PC-9 (cell line): ENCODE results near the gene OSBPL6. TPM values are rescaled to one million over a fixed set of nuclear protein-coding genes. Genes with fewer than 3 reads are reported as not detected.

Source experiments
- BruUV-seq: library from RNA; stranded (reverse); fragments of 400-500 nt; replicated peaks from 2 replicates; lab custom pipeline; 2021; lab: Mats Ljungman, UMichigan
- CTCF ChIA-PET: fragments of 300-600 bp; sonication (Branson Sonifier 250); formaldehyde crosslinking; loops from one replicate; lab custom pipeline; 2022; ENCODE audit warnings: antibody characterized with exemption; lab: Charles Lee
- POLR2A ChIA-PET: fragments of 300-600 bp; sonication (Branson Sonifier 250); formaldehyde crosslinking; loops from one replicate; lab custom pipeline; 2022; ENCODE audit warnings: antibody characterized with exemption; ENCODE audit not compliant: unreplicated experiment; lab: Charles Lee
- DNase-seq, 2 experiments: peaks; one replicate each; pipeline versions ENCODE4 v3.0.0 to v3.0.0-alpha.2; 2015 to 2022; ENCODE audit warnings: mixed read lengths in 1 of 2
- H2AFZ ChIP-seq: fragments of 200-600 bp; sonication (generic); 2 replicates; pipeline ENCODE4 v1.8.1; 2017; ENCODE audit warnings: antibody characterized with exemption
- H3F3A ChIP-seq: fragments of 200-600 bp; sonication (generic); 2 replicates; pipeline ENCODE4 v1.8.1; 2017; ENCODE audit warnings: antibody characterized with exemption, mild to moderate bottlenecking, low read depth; ENCODE audit not compliant: insufficient read depth
- H3K27ac ChIP-seq: fragments of 200-600 bp; sonication (generic); 2 replicates; pipeline ENCODE4 v1.6.1; 2016; ENCODE audit warnings: mixed run types
- H3K27me3 ChIP-seq: fragments of 200-600 bp; sonication (generic); 2 replicates; pipeline ENCODE4 v1.6.1; 2016; ENCODE audit warnings: low read depth, mixed run types; ENCODE audit not compliant: insufficient read depth
- H3K36me3 ChIP-seq: fragments of 200-600 bp; sonication (generic); 2 replicates; pipeline ENCODE4 v1.6.1; 2016; ENCODE audit warnings: low read depth, mixed run types
- H3K4me1 ChIP-seq: fragments of 200-600 bp; sonication (generic); replicated peaks from 2 replicates; pipeline ENCODE4 v1.6.1; 2016; ENCODE audit warnings: mixed run types; ENCODE audit not compliant: insufficient read depth
- H3K4me2 ChIP-seq: fragments of 200-600 bp; sonication (generic); 2 replicates; pipeline ENCODE4 v1.6.1; 2017; ENCODE audit warnings: mixed run types
- H3K4me3 ChIP-seq: fragments of 200-600 bp; sonication (generic); 2 replicates; pipeline ENCODE4 v1.6.1; 2016; ENCODE audit warnings: mixed run types
- H3K79me2 ChIP-seq: fragments of 200-600 bp; sonication (generic); 2 replicates; pipeline ENCODE4 v1.6.1; 2017; ENCODE audit warnings: low read depth, mixed run types
- H3K9me2 ChIP-seq: fragments of 200-600 bp; sonication (generic); 2 replicates; pipeline ENCODE4 v1.8.1; 2017; ENCODE audit warnings: mild to moderate bottlenecking; ENCODE audit not compliant: insufficient read depth
- H3K9me3 ChIP-seq: fragments of 200-600 bp; sonication (generic); 2 replicates; pipeline ENCODE4 v1.8.1; 2016; ENCODE audit warnings: low read depth; ENCODE audit not compliant: insufficient read depth
- H4K20me1 ChIP-seq: fragments of 200-600 bp; sonication (generic); 2 replicates; pipeline ENCODE4 v1.8.1; 2017; ENCODE audit not compliant: insufficient read depth
- EZH2 ChIP-seq: fragments of 200-600 bp; sonication (generic); IDR thresholded peaks from 2 replicates; pipeline ENCODE4 v1.8.0; 2017; ENCODE audit warnings: antibody characterized with exemption, low read depth
- intact Hi-C: fragments of 100-400 bp; cut with micrococcal nuclease; formaldehyde crosslinking; loops from one replicate; pipeline ENCODE4 v1.10.0; 2022; ENCODE audit not compliant: unreplicated experiment
- total RNA-seq: library from RNA; stranded (reverse); gene quantifications from 2 replicates; pipeline ENCODE4 v1.2.3, GENCODE V29; 2021
- TF ChIP-seq, protein P1 (sequence below): fragments of 200-600 bp; sonication (generic); conservative IDR thresholded peaks from 2 replicates; pipeline ENCODE4 v1.6.1; 2017; ENCODE audit warnings: mixed run types, antibody characterized with exemption, mild to moderate bottlenecking, moderate library complexity

OSBPL6 gene
- total RNA-seq, 1 experiment from 2014 or later = 2.6 TPM

- CTCF ChIA-PET = interaction anchor here (0.6 kb wide), 1 partner anchor 153 kb away, joined by 5 read pairs; no protein-coding TSS in a partner anchor
- Histone ChIP-seq H2AFZ (no peak overlapping the region), H3K4me2 (no peak overlapping the region), H3K4me1 (peaks cover 25% of the 10 kb centered on the region; the same call in 1 of the 2 replicates), H4K20me1 (no peaks in the 10 kb centered on the region), H3K79me2 (no peaks in the 10 kb centered on the region), H3F3A (no peaks in the 10 kb centered on the region), H3K27me3 (no peaks in the 10 kb centered on the region), H3K9me3 (no peaks in the 10 kb centered on the region), H3K9me2 (no peaks in the 10 kb centered on the region), H3K36me3 (no peaks in the 10 kb centered on the region), H3K4me3 (no peak overlapping the region), H3K27ac (no peak overlapping the region)
- POLR2A ChIA-PET = interaction anchor here (0.6 to 0.8 kb wide), 2 partner anchors 10 to 755 kb away, joined by 3 to 12 read pairs; no protein-coding TSS in a partner anchor
- DNase-seq = no peak
- intact Hi-C loops = loop anchor here (5.0 to 10.0 kb wide), 2 partner anchors 184 to 228 kb away; partner anchors contain the start of gene RBM45
- no TSS peak for BruUV-seq
- TF ChIP-seq, protein P1, sequence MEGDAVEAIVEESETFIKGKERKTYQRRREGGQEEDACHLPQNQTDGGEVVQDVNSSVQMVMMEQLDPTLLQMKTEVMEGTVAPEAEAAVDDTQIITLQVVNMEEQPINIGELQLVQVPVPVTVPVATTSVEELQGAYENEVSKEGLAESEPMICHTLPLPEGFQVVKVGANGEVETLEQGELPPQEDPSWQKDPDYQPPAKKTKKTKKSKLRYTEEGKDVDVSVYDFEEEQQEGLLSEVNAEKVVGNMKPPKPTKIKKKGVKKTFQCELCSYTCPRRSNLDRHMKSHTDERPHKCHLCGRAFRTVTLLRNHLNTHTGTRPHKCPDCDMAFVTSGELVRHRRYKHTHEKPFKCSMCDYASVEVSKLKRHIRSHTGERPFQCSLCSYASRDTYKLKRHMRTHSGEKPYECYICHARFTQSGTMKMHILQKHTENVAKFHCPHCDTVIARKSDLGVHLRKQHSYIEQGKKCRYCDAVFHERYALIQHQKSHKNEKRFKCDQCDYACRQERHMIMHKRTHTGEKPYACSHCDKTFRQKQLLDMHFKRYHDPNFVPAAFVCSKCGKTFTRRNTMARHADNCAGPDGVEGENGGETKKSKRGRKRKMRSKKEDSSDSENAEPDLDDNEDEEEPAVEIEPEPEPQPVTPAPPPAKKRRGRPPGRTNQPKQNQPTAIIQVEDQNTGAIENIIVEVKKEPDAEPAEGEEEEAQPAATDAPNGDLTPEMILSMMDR = no peak
- TF ChIP-seq EZH2 = no peak
Measured at GRCh38 chr2:178296394-178297090, 102.2 kb downstream of the OSBPL6 start.

DNA sequence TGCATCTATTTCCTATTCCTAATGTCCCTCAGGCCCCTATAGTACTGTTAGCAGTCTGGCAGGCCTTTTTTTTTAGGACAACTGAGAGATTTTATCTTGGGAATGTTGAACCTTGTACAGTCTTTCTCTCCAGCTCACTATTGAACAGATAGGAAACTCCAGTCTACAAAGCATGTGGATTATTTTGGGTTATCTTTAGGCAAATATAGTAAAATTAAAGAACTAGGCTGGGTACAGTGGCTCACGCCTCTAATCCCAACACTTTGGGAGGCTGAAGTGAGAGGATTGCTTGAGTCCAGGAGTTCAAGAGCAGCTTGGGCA is 102.7 kb downstream of the OSBPL6 start:
- CTCF ChIA-PET = no interaction called here
- DNase-seq = no peak
- Histone ChIP-seq H3K4me3 (no peak overlapping the region), H3K9me3 (no peaks in the 10 kb centered on the region), H4K20me1 (no peaks in the 10 kb centered on the region), H3F3A (no peaks in the 10 kb centered on the region), H3K79me2 (no peaks in the 10 kb centered on the region), H3K4me1 (peaks cover 25% of the 10 kb centered on the region; the same call in 1 of the 2 replicates), H3K4me2 (no peak overlapping the region), H2AFZ (no peak overlapping the region), H3K27me3 (no peaks in the 10 kb centered on the region), H3K27ac (no peak overlapping the region), H3K36me3 (no peaks in the 10 kb centered on the region), H3K9me2 (no peaks in the 10 kb centered on the region)
- no peak for TF ChIP-seq EZH2
- TF ChIP-seq, protein P1 = no peak
- BruUV-seq = no TSS peak
- intact Hi-C loops = loop anchor here (5.0 to 10.0 kb wide), 2 partner anchors 185 to 228 kb away; partner anchors contain the start of gene RBM45
- POLR2A ChIA-PET = interaction anchor here (0.6 to 0.8 kb wide), 2 partner anchors 11 to 756 kb away, joined by 3 to 12 read pairs; no protein-coding TSS in a partner anchor

DNA sequence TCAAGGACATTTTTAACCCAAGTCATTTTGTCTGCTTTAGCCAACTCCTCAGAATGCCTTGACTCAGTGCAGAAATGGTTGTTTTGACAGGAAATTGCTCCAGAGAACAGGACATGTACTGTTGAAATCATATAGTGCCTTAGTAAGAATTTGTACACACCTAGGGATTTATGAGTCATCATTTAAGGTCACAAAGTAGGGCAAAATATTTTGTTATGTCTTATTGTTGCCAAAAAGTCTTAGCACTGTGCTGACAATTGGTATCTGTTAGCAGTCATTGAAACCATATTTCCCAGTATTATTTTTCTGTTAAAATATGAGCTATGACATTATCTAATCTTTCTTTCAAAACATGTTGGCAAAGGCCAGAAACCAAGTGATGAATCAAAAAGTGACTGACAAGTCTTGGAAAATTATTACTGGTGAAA is 104.5 kb downstream of the OSBPL6 start:
- Histone ChIP-seq H3F3A (no peaks in the 10 kb centered on the region), H3K9me3 (no peaks in the 10 kb centered on the region), H3K27ac (peak overlapping the region; percentile 28), H3K9me2 (no peaks in the 10 kb centered on the region; the same call in 1 of the 2 replicates), H3K4me3 (no peak overlapping the region), H3K36me3 (no peaks in the 10 kb centered on the region), H4K20me1 (no peaks in the 10 kb centered on the region), H3K4me1 (peaks cover 25% of the 10 kb centered on the region; the same call in 1 of the 2 replicates), H2AFZ (no peak overlapping the region), H3K79me2 (no peaks in the 10 kb centered on the region), H3K27me3 (no peaks in the 10 kb centered on the region), H3K4me2 (peak overlapping the region; percentile 13; the same call in 1 of the 2 replicates)
- BruUV-seq = no TSS peak
- CTCF ChIA-PET = interaction anchor here (0.7 kb wide), 1 partner anchor 12 kb away, joined by 9 read pairs; no protein-coding TSS in a partner anchor
- no peak for TF ChIP-seq EZH2
- TF ChIP-seq, protein P1 = no peak
- DNase-seq = peak; percentile 20 to 74
- intact Hi-C loops = loop anchor here (1.0 to 10.0 kb wide), 3 partner anchors 16 to 226 kb away; partner anchors contain the start of gene RBM45
- POLR2A ChIA-PET = interaction anchor here (0.5 to 0.6 kb wide), 4 partner anchors 20 to 257 kb away, joined by 3 to 25 read pairs (median 10); no protein-coding TSS in a partner anchor
